Stomach (tissue), 4 donors: Measurements from ENCODE around the gene VPS18.

ENCODE experiments used
- CTCF ChIP-seq, 7 experiments: fragments of 450-650 bp in 4 of 7; fragments of 200-600 bp in 3 of 7; sonication (generic) in 3 of 7; IDR thresholded peaks; one replicate each; pipeline ENCODE4 v1.5.1; 2016 to 2019; ENCODE audit warnings: antibody characterized with exemption in 7 of 7, control low read depth in 2 of 7, mild to moderate bottlenecking in 1 of 7
- EP300 ChIP-seq: sonication (generic); formaldehyde crosslinking; IDR thresholded peaks from one replicate; pipeline ENCODE4 v1.6.1; 2017; ENCODE audit warnings: antibody characterized with exemption
- POLR2A ChIP-seq, 4 donors: fragments of 450-650 bp; IDR thresholded peaks; one replicate each; pipeline ENCODE4 v1.6.1; 2016; ENCODE audit warnings: antibody characterized with exemption in 4 of 4, control low read depth in 2 of 4, mild to moderate bottlenecking in 1 of 4, moderate library complexity in 1 of 4
- POLR2AphosphoS5 ChIP-seq, 3 donors: sonication (generic); formaldehyde crosslinking; IDR thresholded peaks; one replicate each; pipeline ENCODE4 v1.6.1; 2016; ENCODE audit warnings: antibody characterized with exemption in 3 of 3

- TF ChIP-seq POLR2A (IDR thresholded peaks at IDR 0.05) (no peak), CTCF (IDR thresholded peaks at IDR 0.05) (no peak), EP300 (no peak), POLR2AphosphoS5 (IDR thresholded peaks at IDR 0.05) (no peak)
These were observed 57.5 kb downstream of the VPS18 start for GRCh38 chr15:40951764-40952163.
